MM.1S (cell line): ENCODE measurements around the gene ZBTB7B.

ENCODE experiments used
- EZH2 ChIP-seq: fragments of 300-600 bp; sonication (generic); optimal IDR thresholded peaks from 2 replicates; pipeline ENCODE3; 2017; ENCODE audit warnings: low read depth, mild to moderate bottlenecking, antibody characterized with exemption, low read length, mixed read lengths
- EZH2phosphoT487 ChIP-seq: fragments of 300-600 bp; sonication (generic); IDR thresholded peaks from 2 replicates; pipeline ENCODE4 v1.6.1; 2018; ENCODE audit warnings: antibody characterized with exemption, low read length
- TF ChIP-seq, protein P1 (sequence below): fragments of 300-600 bp; sonication (generic); IDR thresholded peaks from 2 replicates; pipeline ENCODE4 v1.5.1; 2016; ENCODE audit warnings: antibody characterized with exemption, low read length, mixed read lengths

DNA sequence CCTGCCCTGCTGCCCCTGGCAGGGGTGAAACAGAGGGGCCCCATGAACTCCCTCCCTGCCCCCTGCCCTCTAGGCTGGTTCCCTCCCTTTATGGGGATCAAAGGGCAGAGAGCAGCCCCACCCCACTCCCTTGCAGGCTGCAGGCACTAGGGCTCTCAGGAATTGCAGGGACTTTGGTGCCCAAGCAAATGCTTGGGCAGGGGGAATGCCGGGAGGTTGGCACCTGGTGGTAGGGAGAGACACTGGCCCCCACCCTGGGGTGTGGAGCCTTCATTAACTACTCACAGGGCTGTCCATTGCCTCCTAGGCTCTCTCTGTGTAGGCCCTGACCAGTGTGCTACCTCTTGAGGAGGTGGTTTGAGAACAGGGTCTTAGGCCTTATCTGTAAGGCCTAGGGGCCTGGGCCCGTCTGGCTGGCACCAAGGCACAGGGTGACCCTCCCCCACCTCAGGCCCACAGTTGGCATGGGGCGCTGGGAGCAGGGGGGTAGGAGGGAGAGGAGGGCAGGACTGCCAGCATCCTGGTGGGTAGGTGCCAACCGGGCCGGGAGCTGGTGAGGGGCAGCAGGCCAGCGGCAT lies 4.7 kb downstream of the ZBTB7B start:
- TF ChIP-seq, protein P1, sequence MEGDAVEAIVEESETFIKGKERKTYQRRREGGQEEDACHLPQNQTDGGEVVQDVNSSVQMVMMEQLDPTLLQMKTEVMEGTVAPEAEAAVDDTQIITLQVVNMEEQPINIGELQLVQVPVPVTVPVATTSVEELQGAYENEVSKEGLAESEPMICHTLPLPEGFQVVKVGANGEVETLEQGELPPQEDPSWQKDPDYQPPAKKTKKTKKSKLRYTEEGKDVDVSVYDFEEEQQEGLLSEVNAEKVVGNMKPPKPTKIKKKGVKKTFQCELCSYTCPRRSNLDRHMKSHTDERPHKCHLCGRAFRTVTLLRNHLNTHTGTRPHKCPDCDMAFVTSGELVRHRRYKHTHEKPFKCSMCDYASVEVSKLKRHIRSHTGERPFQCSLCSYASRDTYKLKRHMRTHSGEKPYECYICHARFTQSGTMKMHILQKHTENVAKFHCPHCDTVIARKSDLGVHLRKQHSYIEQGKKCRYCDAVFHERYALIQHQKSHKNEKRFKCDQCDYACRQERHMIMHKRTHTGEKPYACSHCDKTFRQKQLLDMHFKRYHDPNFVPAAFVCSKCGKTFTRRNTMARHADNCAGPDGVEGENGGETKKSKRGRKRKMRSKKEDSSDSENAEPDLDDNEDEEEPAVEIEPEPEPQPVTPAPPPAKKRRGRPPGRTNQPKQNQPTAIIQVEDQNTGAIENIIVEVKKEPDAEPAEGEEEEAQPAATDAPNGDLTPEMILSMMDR, result no peak
- TF ChIP-seq EZH2, result no peak
- TF ChIP-seq EZH2phosphoT487, result no peak
